SIG-M5 (cell line): ENCODE results near the gene CD80.
"Not testable (repeated sequence)": the region's sequence is repeated elsewhere in the genome, so short reads cannot be mapped to it uniquely, and the experiment has no call there.

Source experiments
- DNase-seq: peaks from one replicate; lab custom pipeline; 2025; lab: John Stamatoyannopoulos, UW

Gene CD80, protein sequence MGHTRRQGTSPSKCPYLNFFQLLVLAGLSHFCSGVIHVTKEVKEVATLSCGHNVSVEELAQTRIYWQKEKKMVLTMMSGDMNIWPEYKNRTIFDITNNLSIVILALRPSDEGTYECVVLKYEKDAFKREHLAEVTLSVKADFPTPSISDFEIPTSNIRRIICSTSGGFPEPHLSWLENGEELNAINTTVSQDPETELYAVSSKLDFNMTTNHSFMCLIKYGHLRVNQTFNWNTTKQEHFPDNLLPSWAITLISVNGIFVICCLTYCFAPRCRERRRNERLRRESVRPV

DNA sequence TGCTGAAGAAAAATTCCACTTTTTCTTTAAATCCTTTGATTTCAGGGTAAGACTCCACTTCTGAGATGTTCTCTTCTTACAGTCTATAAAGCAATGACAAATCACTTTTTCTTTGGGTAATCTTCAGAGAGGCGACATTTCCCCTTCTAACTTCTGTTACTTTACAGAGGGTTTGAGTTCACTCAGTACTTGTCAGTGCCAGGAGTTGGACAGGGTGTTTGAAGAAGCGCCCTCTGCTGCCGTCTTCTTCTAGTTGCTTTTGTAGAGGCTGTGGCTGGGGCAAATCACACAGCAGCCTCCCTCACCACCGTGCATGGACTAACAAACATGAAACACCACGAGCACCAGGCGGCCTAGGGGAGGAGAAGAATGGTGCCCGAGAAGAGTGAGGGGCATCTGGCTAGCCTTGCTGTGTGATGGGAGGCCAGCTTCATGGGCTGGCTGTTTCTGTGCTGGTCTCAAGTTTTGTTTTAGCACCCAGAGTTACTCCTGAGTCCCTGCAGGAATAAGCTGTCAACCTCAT lies at the start of gene CD80:
Gene CD80 (minus strand): TSS at position 174 of the 523 bp plus-strand sequence. CDS start 1,886 bp downstream, outside the sequence.
- DNase-seq = peak; percentile 57

DNA sequence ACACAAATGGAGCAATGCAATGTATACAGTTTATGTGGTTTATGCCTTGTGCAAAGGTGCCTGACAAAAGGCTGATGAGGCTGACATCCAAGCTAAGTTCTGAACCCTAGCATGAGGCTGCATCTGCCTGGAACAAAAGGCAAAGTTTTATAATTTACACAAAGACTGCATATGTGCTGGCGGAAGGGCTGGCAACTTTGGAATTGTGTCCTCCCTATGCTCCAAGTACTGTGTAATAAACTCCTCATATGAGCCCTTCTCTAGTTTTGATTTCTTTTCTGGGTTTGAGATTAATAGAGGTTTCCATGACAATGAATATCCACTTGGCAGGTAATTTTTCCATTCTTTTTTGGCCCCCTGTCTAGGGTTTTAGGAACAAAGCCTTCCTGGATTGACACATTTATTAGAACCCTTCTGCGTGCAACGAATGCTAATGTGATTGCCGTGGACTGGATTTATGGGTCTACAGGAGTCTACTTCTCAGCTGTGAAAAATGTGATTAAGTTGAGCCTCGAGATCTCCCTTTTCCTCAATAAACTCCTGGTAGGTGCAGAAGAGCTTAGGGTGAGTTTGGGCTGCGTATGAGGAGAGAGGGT lies 49.1 kb upstream of the CD80 start:
- DNase-seq = no peak

DNA sequence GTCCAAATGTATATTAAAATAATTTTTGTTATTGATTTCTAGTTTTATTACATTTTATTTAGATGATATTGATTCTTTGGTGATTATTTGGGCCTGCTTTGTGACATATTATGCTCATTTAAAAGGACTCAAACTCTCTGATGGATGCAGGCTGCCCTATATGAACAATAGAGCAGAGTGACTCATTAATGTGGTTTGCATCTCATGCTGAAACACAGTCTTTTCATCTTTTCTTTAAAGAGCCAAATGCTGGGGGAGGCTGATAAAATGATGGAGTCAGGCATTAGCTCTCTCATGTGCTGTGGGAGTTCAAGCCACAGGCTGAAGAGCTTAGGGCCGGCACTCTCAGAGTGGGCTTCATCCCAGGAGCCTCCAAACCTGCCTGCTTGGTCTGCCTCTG lies 45.5 kb upstream of the CD80 start:
- no peak for DNase-seq

DNA sequence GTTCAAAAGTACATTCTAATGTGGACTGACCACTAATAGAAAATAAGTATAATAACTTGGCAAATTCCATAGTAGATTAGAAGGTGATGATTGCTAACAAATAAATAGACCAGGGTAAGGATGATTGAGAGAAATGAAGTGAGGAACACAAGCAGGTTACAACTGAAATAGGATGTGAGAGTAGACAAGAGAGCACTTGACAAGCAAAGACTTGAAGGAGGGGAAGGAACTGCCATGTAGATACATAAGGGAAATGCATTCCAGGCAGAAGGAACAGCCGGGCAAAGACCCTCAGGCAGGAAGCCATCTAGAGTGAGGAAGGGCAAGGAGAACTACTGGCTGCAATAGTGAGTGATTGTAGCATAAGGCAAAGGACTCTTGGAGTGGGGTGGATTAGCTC lies 43.3 kb upstream of the CD80 start:
- DNase-seq = no peak

DNA sequence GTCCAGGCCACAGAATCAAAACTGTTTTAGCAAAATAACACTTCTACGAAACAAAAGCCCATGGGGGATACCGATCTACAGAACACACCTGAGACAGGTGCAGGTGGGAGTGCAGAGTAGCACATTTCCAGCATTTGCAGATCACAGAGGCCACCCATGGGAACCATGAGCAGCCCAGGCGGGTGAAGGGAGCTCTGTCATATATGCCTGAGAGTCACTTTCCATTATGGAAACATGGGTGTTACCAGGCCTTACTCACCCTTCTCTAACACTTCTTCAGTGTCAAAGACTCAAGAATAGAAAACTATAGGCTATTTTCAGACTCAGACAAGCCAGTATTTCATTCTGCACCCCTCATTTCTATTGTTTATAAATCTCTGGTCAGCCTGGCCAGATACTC lies 41.7 kb upstream of the CD80 start:
- no peak for DNase-seq

DNA sequence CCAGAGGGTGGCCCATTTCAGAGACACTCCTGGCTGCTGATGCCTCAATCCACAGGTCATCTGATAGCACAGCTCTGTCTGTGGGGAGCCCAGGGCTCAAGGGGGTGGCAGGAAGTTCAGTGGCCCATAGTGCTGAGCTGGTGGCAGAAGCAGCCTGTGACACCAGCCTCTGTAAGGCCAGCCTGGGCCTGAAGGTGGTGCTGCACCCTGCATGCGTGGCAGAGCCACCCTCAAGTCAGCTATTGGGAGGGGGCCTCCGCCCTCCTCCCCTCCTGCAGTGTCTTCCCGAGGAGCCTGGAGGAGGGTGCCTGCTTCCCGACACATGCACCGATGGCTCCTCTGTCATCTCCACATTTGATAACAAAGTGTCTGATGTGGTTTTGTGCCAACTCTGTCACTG lies 41.3 kb upstream of the CD80 start:
- no peak for DNase-seq

DNA sequence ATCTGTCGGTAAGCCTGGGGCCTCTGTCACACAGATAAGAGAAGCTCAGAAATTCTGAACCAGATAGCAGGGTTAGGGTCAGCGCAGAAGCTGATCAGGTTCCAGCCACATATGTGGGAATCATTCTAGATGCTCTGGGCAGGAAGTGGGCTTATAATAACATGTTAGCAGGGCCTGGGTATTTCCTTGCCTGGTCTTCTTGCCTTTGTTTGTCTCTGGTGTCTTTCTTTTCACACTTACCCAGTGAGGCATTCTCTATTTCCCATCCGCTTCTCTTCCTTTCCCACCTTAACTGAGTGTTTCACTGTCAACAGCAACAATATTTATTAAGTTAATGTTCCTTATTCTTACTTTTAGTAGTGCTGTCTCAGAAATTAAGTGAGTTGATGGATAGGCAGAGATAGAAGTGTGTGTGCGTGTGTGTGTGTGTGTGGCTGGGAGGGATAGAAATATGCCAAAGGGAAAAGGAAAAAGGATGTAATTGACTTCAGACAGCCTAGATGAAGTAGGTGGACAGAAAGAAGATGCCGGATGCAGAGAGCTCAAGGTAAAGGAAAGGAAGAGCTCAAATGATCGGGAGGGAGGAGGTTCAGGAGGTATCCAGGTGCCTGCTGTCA lies 40.3 kb upstream of the CD80 start:
- DNase-seq = no peak

DNA sequence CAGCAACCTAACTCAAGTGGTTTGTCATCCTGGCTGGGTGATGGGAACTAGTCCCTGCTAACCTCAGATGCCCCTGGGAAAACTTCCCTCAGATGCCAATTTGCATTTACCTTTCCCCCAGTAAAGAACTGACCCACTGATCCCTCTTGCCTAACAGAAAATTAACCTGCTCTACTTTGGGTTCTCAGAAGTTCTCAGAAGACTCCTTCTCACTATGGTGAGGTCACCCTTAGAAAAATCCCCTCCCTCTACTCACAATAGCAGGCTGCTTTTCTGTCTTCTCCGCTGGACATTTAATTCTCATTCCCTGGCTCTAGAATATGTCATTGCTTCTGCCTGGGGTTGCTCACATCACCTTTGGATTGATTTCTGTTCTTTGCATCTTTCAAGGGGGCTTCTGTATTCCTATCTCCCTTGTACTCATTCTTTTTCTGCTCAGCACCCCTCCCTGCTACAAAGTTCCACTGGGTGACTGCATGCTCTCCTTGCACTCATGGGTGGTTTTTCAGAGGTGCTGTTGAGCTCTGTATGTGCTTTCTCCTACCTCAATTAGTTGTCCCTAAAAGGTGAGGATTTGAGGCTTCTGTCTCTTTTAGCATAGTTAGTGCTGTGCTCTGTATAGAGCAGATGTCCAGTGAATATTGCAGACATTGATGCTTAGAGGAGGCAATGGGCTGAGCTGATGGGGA lies 39.1 kb upstream of the CD80 start:
- no peak for DNase-seq

DNA sequence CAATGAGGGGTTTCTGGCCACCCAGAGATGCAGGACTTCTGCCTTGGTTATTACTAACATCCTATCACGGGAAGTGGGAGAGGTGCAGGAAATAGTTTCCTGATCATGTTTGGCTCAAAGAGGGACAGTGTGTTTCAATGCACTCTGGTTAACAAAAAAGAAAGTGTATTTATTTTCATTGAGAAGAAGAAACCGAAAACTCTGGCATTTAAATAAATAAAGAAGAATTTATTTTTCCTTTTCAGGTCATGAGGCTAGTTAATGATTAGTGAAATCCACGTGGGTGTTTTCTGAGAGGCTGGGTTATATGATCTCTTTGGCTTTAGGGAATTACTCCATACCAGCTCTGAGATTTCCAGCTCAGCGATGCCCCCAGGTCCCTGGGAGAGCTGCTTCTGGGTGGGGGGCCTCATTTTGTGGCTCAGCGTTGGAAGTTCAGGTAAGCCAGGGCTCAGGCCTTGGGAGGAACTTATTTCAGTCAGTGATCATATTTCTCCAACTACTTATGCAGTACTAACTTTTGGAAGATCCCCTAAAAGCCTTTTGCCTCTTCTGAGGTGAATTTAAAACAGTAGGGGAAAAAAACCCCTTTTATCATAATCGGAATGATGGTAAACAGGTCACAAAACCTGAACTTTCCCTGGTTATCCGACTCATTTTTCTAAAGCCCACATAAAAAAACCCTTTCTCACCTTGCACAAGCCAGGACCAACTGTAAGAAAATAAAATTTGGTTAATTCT lies 38.3 kb upstream of the CD80 start, which contains the start of gene PLA1A:
Gene PLA1A (plus strand): TSS at position 338 of the 741 bp plus-strand sequence. CDS start 29 bp downstream, at position 367.
- DNase-seq = no peak

DNA sequence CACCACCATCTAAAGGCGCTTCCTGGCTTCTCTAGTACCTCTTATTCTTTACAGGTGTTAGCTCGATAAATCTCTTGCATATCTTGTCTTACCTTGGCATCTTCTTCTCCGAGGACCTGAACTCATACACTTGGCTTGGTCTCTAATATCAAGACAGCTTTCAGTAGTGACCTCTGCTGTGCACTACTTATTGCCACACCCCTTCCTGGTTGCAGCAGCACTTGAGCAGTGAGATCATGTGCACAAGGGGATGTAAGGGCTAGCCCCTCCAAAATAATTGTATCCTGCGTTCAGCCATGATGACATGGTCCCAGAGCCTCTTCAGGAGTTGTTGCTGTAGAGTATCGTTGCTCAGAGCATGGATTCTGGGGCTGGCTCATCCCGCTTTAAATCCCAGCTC lies 37.0 kb upstream of the CD80 start:
- no peak for DNase-seq

DNA sequence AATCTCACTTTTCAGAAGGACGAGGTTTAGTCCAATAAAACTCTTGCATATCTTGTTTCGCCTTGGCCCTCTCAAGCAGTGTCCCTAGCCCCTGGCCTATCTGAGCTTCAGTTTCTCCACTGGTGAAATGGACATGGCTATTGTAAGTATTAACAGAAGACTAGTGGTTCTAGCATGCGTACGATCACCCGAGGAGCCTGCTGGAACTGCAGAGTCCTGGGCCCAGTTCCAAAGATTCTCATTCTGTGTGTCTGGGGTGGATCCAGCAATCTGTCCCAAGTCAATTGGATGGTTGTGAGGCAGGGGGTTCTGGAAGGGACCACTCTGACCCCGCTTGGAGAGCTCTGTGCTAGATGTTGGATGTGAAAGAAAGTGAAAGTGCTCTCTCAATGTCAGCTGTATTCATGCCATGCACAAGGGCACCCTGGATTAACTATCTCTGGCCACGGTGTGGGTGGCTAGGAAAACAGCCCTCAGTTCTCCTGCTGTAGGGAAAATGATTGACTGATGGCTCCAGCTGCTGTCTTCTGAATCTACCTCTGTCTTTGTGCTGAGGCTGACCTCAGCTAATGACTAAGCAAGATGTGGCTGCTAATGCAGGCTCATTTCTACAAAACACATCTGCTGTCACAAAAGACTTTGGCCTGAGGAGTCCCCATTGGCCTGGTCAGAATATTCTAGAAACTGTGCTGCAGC lies 36.4 kb upstream of the CD80 start:
- no peak for DNase-seq

DNA sequence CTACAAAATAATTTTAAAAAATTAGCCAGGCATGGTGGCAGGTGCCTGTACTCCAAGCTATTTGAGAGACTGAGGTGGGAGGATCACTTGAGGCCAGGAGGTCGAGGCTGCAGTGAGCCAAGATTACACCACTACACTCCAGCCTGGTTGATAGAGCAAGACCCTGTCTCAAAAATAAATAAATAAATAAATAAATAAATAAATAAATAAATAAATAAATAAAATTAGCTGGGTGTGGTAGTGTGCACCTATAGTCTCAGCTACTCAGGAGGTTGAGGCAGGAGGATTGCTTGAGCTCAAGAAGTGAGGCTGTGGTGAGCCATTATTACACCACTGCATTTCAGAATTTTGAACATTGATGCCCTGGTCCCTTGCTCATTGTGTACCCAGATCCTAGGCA lies 35.5 kb upstream of the CD80 start:
- not testable (repeated sequence) for DNase-seq

DNA sequence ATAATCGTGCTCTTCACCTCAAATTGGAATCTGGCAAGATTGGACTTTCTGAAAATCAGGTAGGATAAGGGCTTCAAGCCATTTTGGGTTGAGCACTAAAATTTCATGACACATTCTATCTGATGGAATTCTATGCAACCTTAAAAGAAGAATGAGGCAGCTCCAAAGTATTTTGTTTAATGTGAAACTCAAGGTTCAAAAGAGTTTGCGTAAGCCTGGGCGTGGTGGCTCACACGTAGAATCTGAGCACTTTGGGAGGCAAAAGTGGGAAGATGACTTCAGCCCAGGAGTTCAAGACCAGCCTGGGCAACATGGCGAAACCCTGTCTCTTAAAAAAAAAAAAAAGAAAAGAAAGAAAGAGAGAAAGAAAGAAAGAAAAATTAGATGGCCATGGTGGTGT lies 34.7 kb upstream of the CD80 start:
- DNase-seq = no peak

DNA sequence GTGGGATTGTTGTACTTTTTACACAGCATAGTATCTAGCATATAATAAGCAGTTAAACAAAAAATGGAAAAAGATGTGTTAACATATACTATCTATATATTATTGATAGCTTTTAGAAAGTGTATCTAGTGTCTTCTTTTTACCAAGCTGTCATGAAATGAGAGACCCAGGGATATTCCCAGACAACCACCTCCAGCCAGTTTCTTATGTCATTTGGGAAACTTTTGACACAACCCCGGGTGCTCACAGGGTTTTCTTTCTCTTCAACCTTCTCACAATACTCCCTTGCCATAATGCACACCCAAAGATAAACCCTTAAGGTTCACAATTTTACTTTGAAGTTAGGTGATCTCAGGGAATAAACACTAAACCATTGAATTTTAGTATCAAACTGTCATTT lies 33.4 kb upstream of the CD80 start:
- no peak for DNase-seq

DNA sequence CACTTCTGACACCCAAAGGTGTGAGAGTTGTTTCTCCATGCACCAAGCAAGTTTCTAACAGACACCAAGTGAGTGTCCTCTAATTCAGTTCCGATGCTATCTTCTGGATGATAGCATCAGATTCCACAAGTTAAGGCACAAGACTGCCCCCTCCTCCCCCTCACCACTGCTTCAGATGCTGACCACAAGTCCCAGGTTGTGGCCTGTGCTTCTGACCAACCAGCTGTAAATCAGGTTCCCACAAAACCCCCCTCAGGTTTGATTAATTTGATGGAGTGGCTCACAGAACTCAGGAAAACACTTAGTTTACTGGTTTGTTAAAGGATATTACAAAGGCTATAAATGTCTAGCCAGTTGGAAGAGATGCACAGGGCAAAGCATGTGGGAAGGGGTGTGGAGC lies 31.3 kb upstream of the CD80 start:
- no peak for DNase-seq

DNA sequence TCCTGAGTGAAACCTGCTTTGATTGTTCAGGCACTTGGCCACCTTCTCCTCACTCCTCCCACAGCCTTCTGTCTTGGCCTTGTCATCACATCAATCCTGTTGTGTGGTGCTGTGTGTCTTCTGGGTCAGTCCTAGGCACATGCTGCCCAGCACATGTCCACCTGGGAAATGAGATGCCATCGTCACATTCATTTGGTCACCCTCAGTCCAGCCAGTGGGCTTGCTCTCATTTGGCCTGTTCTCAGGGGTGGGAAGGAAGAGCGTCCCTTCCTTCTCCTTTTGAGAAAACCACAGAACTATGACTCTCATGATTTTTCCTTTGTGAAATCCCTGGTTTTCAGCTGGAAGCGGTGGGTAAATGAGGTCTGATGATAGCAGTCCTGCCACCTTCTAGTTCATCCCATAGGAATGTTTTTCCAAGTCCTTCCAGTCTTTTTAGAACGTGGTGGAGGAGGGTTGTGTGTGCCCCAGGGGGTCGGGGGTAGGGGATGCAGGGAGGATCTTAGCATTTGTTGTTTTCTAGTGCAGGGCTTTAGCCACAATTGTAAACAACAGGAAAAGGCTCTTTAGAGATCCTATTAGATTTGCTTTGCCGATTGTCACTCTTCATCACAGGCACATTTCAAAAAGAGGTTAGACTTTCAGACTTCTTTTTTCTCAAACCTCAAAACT lies 29.8 kb upstream of the CD80 start:
- DNase-seq = no peak

DNA sequence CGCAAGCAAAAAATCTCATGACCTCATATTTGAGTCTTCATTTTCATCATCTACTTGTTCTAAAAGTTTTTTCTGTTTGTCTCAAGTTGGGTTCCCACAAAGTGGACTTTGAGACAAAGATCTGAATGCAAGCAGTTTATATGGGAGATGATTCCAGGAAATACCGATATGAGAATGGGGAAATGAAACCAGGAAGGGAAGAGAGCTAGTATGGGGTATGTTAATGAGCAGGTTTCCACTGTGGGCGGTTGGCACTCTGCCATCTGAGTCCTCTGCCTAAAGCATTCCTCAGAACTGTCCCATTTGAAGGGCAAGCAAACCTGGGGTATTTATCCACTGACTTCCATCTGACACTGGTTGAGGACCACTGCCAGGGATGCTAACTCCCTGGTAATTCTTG lies 28.7 kb upstream of the CD80 start:
- no peak for DNase-seq

DNA sequence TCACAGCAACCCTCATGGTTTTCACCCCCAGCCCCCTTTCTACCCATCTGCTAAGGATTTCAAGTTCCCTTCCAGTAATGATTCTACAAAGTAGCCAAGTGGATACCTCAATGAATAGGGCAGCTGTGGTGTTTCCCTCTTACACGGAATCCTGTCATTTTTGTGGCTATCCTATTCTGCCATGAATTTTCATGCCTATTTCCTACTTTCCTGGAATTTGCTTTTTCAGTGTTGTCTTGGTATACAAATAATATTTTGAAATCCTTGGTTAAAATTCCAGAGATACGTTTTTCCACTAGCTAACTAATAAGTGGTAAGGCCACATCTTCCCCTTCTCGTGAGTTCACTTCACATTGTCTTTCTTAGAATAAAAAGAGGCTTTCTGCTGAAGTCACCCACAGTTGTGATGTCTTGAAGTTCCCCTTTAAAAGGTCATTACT lies 27.3 kb upstream of the CD80 start:
- no peak for DNase-seq

DNA sequence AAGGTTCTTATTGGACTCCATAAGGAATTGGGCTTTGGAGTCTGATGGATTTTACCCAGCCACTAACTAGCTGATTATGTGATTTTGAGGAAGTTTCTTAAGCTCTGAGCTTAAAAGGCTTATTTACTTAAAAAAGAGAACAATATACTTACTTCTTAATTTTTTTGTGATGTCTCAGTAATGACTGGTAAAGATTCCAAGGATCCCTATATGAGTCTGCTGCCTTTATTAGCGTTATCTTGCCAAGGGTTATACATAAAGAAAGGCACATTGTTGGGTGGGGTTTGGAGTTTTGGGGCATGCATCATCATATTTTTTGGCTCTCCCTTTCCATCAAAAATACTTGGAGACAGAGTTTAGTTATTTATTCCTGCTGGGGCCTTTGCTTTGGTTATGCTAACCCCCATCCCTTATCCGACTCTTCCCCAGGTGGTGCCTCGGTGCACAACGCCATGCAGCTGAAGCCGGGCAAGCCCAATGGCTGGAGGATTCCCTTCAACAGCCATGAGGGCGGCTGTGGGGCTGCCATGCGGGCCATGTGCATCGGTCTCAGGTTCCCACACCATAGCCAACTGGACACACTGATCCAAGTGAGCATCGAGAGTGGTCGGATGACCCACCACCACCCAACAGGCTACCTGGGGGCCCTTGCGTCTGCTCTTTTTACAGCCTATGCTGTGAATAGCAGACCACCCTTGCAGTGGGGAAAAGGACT lies 26.6 kb upstream of the CD80 start:
- DNase-seq = no peak

DNA sequence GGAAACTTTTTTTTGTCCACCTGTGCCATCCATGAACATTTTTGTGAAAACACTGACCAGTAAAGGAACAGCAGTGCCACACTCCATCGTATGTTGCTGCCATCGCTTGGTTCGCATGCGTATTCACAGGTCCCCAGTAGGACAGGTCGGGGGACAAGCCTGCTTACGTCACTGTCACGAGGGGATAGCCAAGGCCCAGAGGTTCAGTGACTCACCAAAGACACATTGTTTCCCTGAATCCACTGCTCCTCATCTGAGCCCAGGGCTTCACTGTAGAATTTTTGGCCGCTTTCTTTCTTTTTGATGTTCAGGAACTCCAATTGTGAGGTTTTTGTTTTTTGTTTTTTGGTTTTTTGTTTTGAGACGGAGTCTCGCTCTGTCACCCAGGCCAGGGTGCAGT lies 25.8 kb upstream of the CD80 start:
- no peak for DNase-seq
